Coronary artery (tissue), 2 donors: ENCODE data around the gene MPP7.
A peak's percentile ranks its signal among the peaks of the same experiment; 100 is the strongest.

ENCODE experiments used
- DNase-seq: peaks from one replicate; pipeline ENCODE4 v3.0.0-alpha.2; 2017; ENCODE audit warnings: low spot score
- H3K27ac ChIP-seq, 2 donors: fragments of 200-600 bp; sonication (generic); one replicate each; pipeline ENCODE4 v1.5.1; 2016 to 2019
- H3K4me3 ChIP-seq: fragments of 200-600 bp; sonication (generic); 2 replicates; pipeline ENCODE4 v1.5.1; 2016; ENCODE audit warnings: mild to moderate bottlenecking, moderate library complexity
- TF ChIP-seq, protein P1 (sequence below): fragments of 200-600 bp; sonication (generic); IDR thresholded peaks from one replicate; pipeline ENCODE4 v1.5.1; 2019; ENCODE audit warnings: antibody characterized with exemption

MPP7 gene

DNA sequence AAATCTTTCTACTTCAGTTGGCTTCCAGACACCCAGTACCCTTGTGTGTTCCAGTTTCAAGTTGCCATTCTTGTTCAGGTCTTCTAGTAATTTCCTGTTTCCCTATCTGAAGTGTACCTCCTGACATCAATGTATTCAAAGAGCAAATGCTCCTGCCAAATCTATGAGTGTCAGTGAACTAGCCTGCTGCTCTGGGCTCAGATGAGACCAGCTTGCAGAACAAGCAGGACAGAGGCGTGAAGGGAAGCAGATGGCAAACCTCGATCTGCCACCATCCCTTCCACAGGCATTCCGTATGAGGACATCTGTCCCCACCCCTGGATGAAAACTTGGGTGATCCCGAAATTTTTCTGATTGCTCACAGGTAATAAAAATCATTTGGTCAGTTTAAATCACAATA lies 4.4 kb upstream of the MPP7 start:
- Histone ChIP-seq H3K27ac (no peak overlapping the region), H3K4me3 (no peak overlapping the region)
- TF ChIP-seq, protein P1, sequence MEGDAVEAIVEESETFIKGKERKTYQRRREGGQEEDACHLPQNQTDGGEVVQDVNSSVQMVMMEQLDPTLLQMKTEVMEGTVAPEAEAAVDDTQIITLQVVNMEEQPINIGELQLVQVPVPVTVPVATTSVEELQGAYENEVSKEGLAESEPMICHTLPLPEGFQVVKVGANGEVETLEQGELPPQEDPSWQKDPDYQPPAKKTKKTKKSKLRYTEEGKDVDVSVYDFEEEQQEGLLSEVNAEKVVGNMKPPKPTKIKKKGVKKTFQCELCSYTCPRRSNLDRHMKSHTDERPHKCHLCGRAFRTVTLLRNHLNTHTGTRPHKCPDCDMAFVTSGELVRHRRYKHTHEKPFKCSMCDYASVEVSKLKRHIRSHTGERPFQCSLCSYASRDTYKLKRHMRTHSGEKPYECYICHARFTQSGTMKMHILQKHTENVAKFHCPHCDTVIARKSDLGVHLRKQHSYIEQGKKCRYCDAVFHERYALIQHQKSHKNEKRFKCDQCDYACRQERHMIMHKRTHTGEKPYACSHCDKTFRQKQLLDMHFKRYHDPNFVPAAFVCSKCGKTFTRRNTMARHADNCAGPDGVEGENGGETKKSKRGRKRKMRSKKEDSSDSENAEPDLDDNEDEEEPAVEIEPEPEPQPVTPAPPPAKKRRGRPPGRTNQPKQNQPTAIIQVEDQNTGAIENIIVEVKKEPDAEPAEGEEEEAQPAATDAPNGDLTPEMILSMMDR, result no peak
- DNase-seq, result no peak

DNA sequence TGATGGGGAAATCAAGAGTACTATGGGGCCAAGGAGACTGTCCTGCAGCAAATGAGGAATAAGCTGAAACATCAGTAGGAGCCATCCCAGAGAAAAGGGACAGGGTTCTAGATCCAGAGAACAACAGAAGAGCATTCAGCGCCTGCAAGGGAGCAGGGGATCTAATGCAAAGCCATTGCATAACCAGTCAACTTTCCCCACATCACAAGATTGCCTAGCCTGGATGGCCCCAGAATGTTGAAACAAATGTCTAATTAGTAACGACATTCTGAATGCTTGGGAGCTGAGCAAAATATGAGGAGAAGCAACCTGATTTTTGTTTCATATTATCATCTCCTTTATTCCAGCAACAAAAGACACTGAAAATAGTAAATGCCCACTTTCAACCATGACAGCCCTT lies 2.7 kb upstream of the MPP7 start:
- Histone ChIP-seq H3K27ac (no peak overlapping the region), H3K4me3 (no peak overlapping the region)
- TF ChIP-seq, protein P1, result no peak
- DNase-seq, result no peak

DNA sequence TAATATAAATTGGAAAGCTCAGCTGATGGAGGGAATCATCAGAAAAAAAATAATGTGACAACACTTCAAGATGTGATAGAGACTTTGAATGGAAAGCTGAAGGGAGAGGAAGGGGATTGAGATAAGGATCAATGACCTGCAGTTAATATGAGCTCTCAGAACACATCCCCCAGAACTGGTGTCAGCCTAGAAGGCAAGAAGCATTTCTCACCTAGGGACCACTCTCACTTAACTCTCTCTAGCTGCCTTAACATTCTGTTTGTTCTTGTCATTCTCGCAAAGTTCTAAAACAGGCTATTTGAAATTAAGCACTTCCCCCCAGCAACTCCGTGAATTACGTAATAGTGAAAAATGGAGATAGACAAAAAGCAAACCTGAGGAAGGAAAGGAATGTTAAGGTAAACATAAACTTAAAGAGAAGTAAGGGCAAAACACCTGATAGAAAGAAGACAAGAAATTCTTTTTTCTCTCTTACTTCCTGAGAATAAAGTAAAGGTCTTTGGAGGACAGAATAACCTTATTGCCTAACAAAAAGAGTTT lies 1.2 kb upstream of the MPP7 start:
- Histone ChIP-seq H3K4me3 (no peak overlapping the region), H3K27ac (peak overlapping the region in 1 of 2 donors; percentile 11)
- TF ChIP-seq, protein P1, result no peak
- DNase-seq, result no peak

DNA sequence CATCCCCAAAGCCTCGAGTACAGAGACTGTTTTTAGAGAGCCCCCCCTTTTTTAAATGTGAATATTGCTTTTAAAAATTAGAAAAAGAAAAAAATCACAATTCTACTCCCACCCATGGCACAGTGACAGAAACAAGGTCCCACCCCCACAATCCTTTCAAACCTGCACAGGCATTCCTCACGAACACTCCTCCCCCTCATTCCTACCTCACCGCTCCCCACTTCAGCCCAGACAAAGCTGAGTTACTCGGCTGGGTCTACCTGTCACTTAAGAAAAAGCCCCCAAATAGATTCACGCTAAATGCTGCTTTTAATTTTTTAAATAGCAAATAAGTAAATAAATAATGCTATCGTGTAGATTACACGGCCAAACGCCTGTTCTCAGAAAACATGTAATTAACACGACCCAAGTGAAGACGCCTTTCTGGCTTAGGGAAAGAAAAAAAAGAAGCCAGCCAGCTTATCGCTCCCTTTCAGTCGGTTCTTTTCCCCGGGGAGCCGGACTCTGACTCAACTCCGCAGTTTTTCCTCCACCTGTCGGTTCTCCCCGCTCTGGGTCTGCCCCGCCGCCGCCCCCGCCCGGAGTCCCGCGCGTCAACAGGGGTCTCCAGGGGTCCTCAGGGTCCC lies 739 bp downstream of the MPP7 start:
- peak overlapping the region; percentile 89 to 95 for H3K27ac ChIP-seq
- H3K4me3 ChIP-seq, result peak overlapping the region; percentile 93
- peak; percentile 79 for DNase-seq
- TF ChIP-seq, protein P1, result no peak

DNA sequence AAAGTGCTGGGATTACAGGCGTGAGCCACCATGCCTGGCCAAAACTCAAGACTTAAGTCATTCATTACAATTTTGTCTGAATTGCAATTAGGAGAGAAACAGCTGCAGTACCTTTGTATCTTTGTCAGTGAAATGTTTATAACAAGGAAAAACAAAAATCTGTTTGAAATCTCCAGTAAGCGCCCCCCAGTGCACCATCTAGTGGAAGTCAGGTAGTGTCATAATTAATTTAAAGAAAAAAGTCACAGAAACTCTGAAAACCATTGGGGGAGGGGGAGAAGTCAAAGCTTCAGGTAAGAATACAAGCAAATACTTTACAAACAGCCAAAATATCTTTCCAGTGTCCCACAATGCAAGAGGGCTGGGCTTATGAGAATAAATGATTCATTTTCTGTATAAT lies 2.8 kb downstream of the MPP7 start:
- no peak for DNase-seq
- TF ChIP-seq, protein P1, result no peak
- Histone ChIP-seq H3K4me3 (no peak overlapping the region), H3K27ac (no peak overlapping the region)

DNA sequence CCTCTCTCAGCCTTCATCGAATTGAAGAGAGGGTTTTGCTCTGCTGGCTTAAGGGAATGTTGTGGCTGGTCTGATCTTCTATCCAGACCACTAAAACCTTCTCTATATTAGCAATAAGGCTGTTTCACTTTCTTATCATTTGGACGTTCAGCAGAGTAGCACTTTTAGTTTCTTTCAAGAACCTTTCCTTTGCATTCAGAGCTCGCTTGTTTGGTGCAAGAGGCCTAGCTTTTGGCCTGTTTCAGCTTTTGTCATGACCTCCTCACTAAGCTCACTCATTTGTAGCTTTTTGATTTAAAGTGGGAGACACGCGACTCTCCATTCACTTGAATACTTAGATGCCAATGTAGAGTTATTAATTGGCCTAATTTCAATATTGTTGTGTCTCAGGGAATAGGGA lies 3.9 kb downstream of the MPP7 start:
- Histone ChIP-seq H3K4me3 (no peak overlapping the region), H3K27ac (peak overlapping the region in 1 of 2 donors; percentile 1)
- TF ChIP-seq, protein P1, result no peak
- DNase-seq, result no peak

DNA sequence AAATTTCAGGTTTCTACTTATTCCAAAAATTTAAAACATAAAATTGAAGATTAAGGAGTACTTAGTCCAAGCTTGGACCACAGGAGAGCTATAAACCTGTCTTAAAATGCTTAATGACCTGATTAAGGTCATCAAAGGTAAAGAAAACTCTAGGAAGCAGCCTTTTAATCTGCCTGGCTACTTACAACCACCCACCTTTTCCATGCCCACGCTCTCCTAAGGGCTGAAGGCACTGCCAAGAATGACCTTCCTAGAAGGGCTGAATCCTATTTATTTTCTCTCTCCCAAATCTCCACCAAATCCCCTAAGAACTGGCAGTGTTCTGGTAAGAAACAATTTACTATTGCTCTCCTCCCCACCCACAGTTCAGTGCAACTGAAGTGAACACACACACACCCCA lies 6.8 kb downstream of the MPP7 start:
- TF ChIP-seq, protein P1, result no peak
- no peak for DNase-seq
- Histone ChIP-seq H3K4me3 (peak overlapping the region; percentile 10), H3K27ac (peak overlapping the region; percentile 73 to 87)
